Stomach (tissue), 4 donors: ENCODE measurements around the gene NMBR.

ENCODE experiments used
- POLR2A ChIP-seq, 4 donors: fragments of 450-650 bp; IDR thresholded peaks; one replicate each; pipeline ENCODE4 v1.6.1; 2016; ENCODE audit warnings: antibody characterized with exemption in 4 of 4, control low read depth in 2 of 4, mild to moderate bottlenecking in 1 of 4, moderate library complexity in 1 of 4
- POLR2AphosphoS5 ChIP-seq, 3 donors: sonication (generic); formaldehyde crosslinking; IDR thresholded peaks; one replicate each; pipeline ENCODE4 v1.6.1; 2016; ENCODE audit warnings: antibody characterized with exemption in 3 of 3
- TF ChIP-seq, protein P1 (sequence below), 7 experiments: fragments of 450-650 bp in 4 of 7; fragments of 200-600 bp in 3 of 7; sonication (generic) in 3 of 7; IDR thresholded peaks; one replicate each; pipeline ENCODE4 v1.5.1; 2016 to 2019; ENCODE audit warnings: antibody characterized with exemption in 7 of 7, control low read depth in 2 of 7, mild to moderate bottlenecking in 1 of 7

- no peak for TF ChIP-seq POLR2A (IDR thresholded peaks at IDR 0.05)
- TF ChIP-seq, protein P1, sequence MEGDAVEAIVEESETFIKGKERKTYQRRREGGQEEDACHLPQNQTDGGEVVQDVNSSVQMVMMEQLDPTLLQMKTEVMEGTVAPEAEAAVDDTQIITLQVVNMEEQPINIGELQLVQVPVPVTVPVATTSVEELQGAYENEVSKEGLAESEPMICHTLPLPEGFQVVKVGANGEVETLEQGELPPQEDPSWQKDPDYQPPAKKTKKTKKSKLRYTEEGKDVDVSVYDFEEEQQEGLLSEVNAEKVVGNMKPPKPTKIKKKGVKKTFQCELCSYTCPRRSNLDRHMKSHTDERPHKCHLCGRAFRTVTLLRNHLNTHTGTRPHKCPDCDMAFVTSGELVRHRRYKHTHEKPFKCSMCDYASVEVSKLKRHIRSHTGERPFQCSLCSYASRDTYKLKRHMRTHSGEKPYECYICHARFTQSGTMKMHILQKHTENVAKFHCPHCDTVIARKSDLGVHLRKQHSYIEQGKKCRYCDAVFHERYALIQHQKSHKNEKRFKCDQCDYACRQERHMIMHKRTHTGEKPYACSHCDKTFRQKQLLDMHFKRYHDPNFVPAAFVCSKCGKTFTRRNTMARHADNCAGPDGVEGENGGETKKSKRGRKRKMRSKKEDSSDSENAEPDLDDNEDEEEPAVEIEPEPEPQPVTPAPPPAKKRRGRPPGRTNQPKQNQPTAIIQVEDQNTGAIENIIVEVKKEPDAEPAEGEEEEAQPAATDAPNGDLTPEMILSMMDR (IDR thresholded peaks at IDR 0.05): no peak
- no peak for TF ChIP-seq POLR2AphosphoS5 (IDR thresholded peaks at IDR 0.05)
Measured at GRCh38 chr6:142174703-142175102, 27.8 kb upstream of the NMBR start.
